ENCODE results near the gene TACC2.
"Not testable (repeated sequence)": the region's sequence is repeated elsewhere in the genome, so short reads cannot be mapped to it uniquely, and the experiment has no call there.

Gene TACC2

DNA sequence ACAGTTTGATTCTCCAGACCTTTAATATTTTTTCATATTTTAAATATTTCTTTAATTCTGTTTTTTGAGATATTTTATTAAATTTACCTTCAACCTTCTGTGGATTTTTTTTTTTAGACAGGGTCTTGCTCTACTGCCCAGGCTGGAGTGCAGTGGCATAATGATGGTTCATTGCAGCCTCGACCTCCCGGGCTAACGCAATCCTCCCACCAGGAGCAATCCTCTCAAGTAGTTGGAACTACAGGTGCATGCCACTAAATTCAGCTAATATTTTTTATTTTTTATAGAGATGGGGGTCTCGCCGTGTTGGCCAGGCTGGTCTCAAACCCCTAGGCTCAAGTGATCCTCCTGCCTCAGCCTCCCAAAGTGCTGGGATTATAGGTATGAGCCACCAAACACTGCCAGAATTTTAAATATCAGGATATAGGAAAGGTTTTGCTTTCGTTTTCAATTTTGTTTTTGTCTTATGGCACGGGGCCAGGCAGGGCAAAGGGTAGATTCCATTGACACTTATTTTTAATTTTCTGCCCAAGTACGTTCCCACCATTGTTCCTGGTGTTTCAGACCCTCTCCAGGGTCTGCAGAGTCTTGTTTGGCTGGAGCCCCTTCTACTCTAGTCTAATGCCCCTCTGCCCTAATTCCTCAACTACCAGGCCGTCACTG, 1.2 kb downstream of the TACC2 start:
- no peak for DNase-seq

DNA sequence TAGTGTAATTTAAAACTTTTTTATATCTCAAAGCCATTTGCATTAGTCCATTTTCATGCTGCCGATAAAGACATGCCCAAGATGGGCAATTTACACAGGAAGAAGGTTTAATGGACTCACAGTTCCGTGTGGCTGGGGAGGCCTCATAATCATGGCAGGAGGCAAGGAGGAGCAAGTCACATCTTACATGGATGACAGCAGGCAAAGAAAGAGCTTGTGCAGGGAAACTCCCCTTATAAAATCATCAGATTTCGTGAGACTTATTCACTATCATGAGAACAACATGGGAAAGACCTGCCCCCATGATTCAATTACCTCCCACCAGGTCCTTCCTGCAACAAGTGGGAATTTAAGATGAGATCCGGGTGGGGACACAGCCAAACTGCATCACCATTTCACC, 2.8 kb downstream of the TACC2 start:
- DNase-seq, result not testable (repeated sequence)

DNA sequence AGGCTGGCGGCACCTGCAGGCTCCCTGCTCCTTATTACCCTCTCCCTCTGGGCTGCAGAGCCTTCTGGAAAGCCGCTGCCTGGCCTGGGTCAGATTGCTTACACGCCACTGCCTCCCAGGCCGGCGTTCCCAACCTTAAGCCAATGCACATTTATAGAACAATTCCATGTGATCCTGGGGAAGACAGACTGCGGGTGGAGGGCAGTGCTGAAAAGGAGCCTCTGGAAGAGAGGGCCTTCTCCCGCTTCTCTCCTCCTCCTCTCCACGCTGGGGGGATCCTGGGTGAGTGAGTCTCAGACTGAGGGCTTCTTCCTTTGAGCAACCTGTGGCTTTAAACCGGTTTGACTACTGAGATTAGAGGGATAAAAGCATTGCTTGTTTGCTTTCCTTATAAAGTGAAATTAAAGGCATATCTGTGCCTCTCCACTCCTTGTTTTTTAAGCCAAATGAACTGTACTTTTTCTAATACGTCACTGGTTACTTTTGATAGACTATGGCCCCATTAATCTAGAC, 5.5 kb downstream of the TACC2 start:
- DNase-seq, result no peak

DNA sequence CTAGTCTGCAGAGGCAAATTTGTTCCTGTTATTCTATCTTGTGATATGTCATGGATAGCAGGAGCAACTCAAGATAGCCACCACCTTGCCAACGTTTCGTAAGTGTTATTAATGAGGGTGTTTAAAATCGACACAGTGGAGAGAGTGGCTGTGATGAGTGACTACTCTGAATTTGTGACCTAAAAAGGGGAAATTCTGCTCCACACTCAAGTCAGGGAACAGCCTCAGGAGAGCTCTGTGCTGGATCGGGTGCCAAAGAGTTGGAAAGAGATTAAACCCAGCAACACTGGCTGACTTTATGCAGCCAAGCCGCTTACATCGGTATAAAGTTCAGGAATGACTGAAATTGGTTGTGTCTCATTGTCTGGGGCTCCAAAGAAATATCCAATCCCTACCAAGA, 9.5 kb downstream of the TACC2 start:
- DNase-seq, result no peak

DNA sequence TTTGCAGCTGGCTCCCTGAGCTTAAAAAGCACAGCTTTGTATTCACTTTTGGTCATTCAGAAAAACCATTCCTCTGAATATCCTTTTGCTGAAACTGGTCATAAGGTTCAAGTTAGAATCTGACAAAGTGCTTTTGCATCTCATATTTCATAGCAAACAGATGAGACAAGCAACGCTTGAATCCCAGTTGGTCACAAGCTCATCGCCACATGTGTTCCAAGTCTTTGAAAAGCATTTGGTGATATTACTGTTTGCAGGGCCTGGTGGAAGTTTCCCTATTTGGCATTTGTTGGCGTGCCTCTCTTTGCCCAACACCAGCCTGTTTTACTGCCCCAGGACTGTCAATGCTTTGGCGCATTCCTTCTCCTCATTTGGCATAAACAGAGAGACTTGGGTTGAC, 10.3 kb downstream of the TACC2 start:
- no peak for DNase-seq

DNA sequence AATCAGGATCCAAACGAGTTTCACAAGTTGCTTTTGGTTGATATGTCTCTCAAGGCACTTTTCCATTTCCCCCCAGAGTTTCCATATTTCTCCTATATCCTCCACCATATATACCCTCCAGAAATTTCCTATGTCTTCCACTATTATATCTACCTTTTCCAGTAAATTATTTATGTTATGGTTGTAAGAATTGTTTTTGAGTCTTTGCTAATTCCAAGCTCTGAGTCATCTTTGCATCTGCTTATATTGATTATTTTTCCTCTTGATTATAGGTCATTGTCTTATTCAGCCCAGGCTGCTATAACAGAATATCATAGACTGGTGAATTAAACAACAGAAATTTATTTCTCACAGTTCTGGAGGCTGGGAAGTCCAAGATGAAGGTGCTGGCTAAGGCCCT, 12.7 kb downstream of the TACC2 start:
- DNase-seq, result no peak

DNA sequence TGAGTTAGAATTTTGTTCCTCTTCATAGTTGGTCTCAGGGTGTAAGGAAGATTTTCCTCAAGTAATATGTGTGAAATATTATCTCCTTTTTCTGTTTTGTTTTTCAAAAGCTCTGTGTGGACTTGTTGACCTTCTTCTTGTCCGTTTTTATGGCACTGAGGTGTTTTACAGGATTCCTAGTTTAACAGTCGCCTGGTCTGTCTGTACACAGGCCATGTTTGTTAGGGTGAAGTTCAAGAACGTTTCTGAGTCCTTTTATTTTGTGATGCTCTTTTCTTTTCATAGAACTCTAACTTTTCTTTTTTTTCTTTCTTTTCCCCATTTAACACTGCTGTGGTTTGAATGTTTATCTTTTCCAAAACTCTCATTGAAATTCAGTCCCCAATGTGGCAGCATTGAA, 18.5 kb downstream of the TACC2 start:
- no peak for DNase-seq

DNA sequence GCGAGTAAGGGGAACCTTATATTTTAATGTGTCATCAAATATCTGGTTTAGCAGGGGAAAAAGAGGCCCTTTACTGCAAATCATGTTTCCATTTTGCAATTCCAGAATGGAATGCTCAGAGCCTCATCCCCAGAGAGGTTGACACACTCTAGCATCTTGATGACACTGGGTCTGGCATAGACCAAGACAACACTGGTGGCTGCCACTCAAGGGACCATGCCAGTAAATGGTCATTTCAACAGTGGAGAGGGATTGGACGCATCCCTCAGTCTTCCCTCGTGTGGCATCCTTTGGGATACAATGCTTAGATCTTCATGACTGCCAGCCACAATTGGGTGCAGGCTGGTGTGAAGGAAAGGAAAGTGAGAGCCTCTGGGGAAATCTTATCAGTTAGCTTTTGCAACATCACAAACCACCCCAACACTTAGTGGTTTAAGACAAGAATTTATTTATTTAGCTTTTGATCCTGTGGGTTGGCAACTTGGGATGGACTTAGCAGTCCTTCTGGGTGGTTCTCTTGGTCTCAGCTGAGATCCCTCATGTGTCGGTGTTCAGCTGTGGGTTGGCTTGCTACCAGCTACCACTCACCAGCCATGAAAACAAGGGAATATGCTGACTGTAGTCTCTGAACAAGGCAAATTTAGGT, 21.6 kb downstream of the TACC2 start:
- DNase-seq, result no peak

DNA sequence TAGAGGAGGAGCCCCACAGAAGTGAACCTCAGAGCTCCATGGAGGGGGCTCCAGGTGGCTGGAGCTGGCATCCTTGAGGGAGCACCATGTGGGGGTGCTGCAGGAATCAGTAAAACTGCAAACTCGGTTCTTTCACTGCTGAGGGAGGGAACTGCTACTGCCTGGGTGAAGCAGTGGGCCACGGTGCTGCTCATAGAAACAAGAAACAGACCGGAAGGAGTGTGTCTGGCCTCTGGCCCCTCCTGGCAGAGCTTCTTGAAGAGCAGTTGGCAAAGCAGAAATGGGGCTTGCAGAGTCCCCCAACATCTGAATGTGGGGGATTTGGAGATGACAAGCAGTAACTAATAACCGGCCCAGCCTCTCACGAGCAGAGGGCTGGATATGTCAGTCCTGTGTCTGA, 23.8 kb downstream of the TACC2 start:
- no peak for DNase-seq

DNA sequence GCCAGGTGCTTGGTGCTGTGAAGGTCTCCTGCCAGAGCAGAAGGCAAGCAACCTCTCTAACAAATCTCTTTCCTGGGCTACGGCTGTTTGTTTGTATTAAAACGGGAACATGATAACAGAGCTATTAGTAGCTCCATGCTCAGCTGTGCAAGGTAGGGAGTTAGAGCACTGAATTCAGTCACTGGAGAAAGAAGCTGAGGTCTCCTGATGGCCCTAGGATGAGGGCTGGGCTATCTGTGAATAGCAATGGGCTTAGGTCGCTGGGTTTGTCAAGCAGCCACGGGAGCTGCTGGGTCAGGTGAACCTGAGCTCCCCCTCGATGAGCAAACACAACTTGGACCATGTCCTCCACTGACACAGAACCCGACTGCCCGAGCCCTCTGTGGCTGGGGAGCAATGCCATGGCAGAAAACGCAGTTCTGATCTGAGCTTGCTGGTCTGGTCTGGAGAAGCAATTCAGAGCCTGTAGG, 24.4 kb downstream of the TACC2 start:
- no peak for DNase-seq

DNA sequence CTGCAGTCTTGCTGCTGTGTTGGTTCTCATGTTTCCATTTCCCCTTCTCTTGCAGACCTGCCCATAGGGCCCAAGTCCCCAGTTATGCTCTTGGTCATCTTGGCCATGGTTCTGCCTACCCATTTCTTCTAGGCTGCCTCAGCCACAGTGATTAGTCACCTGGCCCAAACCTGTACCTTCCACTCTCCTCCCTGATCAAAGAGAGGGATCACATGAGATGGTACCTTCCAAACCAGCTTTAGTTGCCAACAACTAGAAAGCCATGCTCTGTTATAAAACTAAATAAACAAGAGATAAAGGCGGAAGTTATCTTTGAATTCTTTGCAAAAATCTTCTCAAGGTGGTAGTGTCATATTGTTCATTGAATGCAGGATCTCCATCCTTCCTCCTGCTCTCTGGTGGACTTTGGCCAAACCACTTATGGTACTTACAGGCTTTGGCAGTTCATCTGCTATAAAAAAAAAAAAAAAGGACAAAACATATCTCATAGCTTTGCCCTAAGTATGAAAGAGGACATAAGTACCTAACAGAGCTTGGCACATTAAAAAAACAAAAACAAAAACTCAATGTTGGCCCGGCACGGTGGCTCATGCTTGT, 25.8 kb downstream of the TACC2 start:
- no peak for DNase-seq

DNA sequence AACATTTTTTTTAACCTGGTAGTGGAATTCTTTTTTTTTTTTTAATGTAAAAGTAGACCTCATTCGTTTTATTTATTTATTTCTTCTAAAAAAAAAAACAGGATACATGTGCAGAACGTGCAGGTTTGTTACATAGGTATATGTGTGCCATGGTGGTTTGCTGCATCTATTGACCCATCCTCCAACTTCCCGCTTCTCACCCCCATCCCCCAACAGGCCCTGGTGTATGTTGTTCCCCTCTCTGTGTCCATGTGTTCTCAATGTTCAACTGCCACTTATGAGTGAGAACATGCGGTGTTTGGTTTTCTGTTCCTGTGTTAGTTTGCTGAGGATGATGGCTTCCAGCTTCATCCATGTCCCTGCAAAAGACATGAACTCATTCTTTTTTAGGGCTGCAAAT, 29.0 kb downstream of the TACC2 start:
- not testable (repeated sequence) for DNase-seq

DNA sequence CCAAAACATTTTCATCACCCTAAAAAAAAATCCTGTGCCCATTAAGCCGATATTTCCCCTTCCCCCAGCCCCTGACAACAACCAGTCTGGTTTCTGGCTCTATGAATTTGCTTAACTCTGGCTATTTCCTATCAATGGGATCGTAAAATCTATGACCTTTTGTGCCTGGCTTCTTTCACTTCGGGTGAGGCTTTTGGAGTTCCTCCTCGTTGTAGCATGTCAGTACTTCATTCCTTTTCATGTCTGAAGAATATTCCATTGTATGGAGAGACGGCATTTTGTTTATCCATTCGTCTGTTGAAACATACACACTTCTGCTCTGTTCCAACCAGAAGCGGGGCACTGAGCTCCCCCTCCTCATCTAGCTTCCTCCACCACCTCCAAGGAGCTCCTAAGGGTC, 29.5 kb downstream of the TACC2 start:
- DNase-seq, result no peak

DNA sequence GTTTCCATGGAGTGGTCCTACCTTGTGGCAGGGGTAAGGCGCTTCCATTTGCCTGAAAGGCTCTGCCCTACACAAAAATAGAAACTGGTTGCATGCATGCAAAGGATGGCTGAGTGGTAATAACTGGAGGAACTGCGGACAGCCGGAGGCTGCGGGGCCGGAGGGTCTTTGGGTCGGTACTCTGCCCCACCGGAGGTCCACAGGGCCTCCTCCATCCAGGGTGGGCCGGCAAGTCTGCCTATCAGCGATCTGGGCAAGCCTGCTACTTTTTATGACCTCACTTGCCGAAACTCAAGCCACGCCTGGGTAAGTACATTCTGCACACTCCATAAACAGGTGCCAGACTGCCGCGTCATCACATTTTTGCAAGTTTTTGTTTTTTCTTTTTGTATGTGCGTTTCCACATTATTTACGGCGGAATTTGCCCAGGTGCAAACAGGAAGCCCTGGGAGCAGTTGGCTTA, 30.0 kb downstream of the TACC2 start:
- no peak for DNase-seq

DNA sequence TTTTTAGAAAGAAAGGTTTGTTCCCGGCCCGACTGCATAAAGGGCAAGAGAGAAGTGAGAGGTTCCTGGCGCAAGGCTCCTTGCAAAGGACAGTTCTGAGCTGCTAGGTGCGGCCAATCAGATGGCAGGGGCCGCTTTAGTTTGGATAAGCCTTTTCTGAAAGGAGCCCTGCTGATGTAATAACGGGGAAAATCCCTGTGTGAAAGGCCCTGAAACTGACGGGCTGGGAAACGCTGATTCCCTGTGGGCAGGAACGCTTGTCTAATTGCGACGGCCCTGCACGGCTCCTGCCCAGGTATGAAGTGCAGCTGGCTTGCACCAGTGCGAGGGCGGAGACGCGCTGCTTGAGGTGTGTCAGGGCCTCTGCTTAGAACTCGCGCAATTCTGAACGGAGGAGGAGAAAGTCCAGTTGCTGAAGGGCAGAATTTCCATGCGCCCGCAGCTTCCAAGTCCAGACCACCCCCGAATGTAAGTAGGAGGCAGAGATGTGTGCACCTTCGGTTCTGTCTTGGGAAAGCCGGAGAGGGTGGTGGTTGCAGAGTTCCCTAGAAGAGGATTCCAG, 30.5 kb downstream of the TACC2 start:
- DNase-seq, result peak; percentile 23

DNA sequence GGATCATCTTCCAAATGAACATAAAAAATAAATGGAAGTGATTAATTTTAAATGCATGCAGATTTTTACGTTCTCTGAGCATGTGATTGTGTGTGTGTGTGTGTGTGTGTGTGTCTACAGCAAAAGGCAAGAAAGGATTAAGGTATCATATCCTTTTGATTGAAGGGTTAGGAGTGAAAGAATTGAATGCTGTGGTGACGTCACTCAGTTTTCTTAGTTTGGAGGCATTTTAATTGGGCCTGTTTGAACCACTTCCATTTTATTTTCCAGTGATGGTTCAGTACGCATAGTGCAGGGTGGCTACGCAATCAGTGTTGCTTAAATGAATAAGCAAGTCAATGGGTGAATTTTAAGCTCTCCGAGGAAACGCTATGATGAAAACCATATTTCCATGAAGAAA, 31.3 kb downstream of the TACC2 start:
- DNase-seq, result no peak

DNA sequence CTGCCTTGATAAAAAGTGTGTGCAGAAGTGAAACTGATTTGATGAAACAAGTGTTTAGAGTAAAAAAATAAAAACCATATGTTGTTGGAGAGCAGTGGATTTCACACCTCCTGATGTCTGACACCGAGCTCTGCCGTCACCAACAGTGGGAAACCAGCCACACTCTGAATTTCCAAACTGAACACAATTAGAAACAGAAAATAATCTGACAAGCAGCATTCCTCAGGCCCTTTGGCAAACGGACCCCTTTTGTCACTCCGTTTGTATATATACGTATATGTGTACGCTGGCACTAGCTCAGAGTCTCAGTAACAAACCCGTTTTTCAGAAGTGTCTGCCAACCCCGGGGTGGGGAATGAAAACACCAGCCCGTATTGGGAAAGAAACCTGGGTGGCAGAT, 32.4 kb downstream of the TACC2 start:
- no peak for DNase-seq

DNA sequence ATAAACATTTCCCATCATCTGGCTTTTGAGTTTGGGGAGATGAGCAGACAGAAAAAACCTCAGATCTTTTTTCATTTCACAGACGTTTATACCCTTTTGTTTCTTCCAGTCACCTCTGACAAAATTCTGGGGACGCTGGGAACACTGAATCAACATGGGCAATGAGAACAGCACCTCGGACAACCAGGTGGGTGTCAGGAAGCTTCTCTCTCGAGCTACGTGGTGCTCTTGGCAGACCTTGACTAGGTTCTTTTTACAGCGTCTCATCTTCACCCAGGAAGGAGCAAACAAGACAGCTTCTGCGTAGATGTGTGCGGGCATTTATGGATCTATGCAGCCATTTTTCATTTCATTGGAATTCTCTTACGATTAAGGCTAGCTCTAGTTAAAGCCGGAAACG, 32.9 kb downstream of the TACC2 start:
- DNase-seq, result no peak

DNA sequence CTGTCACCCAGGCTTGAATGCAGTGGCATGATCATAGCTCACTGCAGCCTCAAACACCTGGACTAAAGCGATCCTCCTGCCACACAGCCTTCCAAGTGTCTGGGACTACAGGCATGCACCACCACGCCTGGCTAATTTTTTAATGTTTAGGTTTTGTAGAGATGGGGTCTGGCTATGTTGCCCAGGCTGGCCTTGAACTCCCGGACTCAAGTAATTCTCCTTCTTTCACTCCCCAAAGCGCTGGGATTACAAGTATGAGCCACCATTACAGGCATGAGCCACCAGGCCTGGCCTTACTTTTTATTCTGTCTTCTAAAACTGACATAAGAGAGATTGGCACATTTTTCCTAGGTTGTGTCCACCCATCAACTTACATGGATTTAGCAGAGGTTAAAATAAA, 33.3 kb downstream of the TACC2 start:
- no peak for DNase-seq

DNA sequence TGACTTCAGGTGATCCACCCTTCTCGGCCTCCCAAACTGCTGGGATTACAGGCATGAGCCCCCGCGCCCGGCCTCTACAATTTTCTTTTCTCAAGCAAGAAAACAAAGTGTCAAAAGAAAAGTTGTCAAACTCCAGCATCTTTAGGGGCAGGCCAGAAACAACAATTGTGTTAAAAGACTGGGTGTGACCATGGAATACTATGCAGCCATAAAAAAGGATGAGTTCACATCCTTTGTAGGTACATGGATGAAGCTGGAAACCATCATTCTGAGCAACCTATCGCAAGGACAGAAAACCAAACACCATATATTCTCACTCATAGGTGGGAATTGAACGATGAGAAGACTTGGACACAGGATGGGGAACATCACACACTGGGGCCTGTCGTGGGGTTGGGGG, 34.3 kb downstream of the TACC2 start:
- DNase-seq, result not testable (repeated sequence)

DNA sequence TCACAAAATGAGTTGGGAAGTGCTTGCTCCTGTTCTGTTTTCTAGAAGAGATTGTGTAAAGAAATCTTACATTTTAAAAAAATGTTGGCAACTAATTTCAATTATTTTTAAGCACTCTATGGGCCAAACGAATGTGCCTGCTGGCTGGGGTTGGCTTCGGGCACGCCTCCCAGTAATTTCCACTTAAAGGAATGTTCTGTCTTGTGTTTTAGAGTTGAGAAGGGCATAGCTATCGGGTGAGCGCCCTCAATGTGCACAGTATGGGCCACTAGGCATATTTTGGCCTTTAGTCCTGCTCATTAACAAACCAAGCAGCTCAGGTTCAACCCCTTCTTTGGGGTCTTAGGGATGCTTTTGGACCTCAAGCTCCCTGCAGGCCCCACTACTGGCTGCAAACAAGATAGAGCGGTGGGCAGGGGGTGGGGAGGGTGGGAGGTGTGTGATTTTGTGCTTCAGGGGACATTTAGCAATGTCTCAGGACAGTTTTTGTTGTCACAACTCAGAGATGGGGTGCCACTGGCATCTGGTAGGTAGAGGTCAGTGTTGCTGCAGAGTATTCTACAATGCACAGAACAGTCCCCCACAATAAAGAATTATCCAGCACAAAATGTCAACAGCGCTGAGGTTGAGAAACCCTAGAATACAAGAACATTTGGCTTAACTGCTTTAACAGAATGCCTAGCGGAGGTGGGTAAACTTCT, 40.7 kb downstream of the TACC2 start:
- DNase-seq, result no peak

DNA sequence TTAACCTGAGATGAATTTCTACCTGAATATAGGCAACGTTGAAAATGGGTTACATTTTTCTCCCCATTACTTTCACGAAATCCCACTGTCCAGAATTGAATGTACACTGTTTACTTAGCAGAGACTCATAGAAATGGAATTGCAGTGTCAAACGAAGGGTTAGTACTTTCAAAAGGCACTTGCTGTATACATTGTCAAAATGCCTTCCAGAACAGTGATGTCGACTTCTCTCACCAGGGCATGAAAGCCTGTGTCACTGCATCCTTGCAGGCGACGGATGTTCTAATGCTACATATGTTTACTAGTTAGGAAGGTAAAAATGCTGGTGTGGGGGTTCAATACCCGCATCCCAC, 41.2 kb downstream of the TACC2 start:
- no peak for DNase-seq

DNA sequence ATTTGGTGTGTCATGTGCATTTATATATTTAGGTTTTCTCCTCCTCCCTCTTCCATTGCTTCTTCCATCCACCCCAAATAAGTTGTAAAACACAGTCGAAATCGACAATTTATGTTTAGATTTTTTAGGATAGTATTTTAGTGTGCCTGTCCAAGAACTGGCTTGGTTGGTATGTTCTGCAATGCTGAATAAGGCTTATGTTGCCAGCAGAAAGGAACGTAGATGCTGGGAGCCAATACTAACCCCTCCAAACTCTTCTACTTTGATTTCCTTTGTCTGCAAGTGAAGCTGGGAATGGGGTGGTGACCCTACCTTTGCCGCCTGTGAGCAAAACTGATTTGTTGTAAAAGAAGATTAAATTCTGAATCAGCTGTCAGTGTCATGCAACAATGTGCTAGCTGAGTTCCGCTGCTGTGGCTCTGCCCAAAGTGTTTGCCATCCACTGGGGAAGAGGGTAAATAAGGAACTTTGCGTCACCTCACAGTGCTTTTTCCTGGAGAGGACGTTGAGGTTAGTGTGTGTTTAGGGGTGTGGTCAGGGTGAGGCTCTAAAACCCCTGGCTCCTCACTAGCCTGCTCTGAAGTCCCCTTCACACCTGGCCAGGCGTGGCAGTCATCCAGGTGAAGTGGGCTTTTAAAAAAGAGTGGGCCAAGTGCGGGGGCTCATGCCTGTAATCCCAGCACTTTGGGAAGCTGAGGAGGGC, 44.4 kb downstream of the TACC2 start:
- no peak for DNase-seq

Data from NCI-H748 treated with DMSO at 0.1 percent for 48 hours (cell line).